H1 (cell line): ENCODE results near the gene TEKTIP1. TPM values are rescaled to one million over a fixed set of nuclear protein-coding genes. Genes with fewer than 3 reads are reported as not detected.

Source experiments
- CTCF ChIA-PET: fragments of 300-600 bp; sonication (Branson Sonifier 250); formaldehyde crosslinking; loops from one replicate; lab custom pipeline; 2021; ENCODE audit not compliant: partially characterized antibody; lab: Charles Lee
- POLR2A ChIA-PET: fragments of 300-600 bp; sonication (Branson Sonifier 250); formaldehyde crosslinking; loops from one replicate; lab custom pipeline; 2021; ENCODE audit warnings: inconsistent platforms; ENCODE audit not compliant: partially characterized antibody; lab: Charles Lee
- DNase-seq, 2 experiments: peaks; one replicate each; pipeline versions ENCODE4 v3.0.0 to v3.0.0-alpha.2; 2010 to 2022; ENCODE audit warnings: low spot score in 2 of 2, low read depth in 1 of 2, mixed read lengths in 1 of 2
- FAIRE-seq: peaks from 2 replicates; lab custom pipeline; 2011; peaks lifted over from hg19 to GRCh38; lab: Jason Lieb, UNC
- H2AFZ ChIP-seq: 2 replicates; pipeline ENCODE4 v1.8.1; 2012; ENCODE audit warnings: low read length, inconsistent platforms
- H2AK5ac ChIP-seq: 2 replicates; pipeline ENCODE4 v1.6.1; 2013; ENCODE audit warnings: low read depth, low read length
- H2BK120ac ChIP-seq: replicated peaks from 2 replicates; pipeline ENCODE3; 2013; ENCODE audit warnings: low read depth, low read length, inconsistent platforms
- H2BK12ac ChIP-seq: 2 replicates; pipeline ENCODE4 v1.6.1; 2013; ENCODE audit warnings: low read depth, low read length
- H2BK15ac ChIP-seq: 2 replicates; pipeline ENCODE4 v1.6.1; 2013; ENCODE audit warnings: low read length
- H2BK20ac ChIP-seq: 2 replicates; pipeline ENCODE4 v1.6.1; 2013; ENCODE audit warnings: low read length
- H2BK5ac ChIP-seq: 2 replicates; pipeline ENCODE4 v1.6.1; 2013; ENCODE audit warnings: low read depth, low read length
- H3K14ac ChIP-seq: 2 replicates; pipeline ENCODE4 v1.6.1; 2013; ENCODE audit warnings: inconsistent platforms; ENCODE audit not compliant: insufficient read length
- H3K18ac ChIP-seq: 2 replicates; pipeline ENCODE4 v1.6.1; 2013; ENCODE audit warnings: low read length; ENCODE audit errors: extremely low read depth
- H3K23ac ChIP-seq: 2 replicates; pipeline ENCODE4 v1.6.1; 2013; ENCODE audit warnings: inconsistent platforms; ENCODE audit not compliant: insufficient read length
- H3K23me2 ChIP-seq: 2 replicates; pipeline ENCODE4 v1.6.1; 2013; ENCODE audit warnings: low read depth, low read length
- H3K27ac ChIP-seq: 2 replicates; pipeline ENCODE4 v1.6.1; 2011; ENCODE audit warnings: low read depth, low read length, inconsistent platforms
- H3K27me3 ChIP-seq, 4 experiments: replicated peaks in 1 of 4; 1 replicate in 1 of 4; 2 replicates in 3 of 4; pipeline versions ENCODE4 v1.6.1 to v1.8.1; 2011 to 2013; ENCODE audit warnings: low read length in 3 of 4, mild to moderate bottlenecking in 3 of 4, inconsistent platforms in 2 of 4, mixed read lengths in 2 of 4, moderate library complexity in 1 of 4; ENCODE audit not compliant: control insufficient read depth in 3 of 4, insufficient read depth in 3 of 4; ENCODE audit errors: extremely low read depth in 1 of 4
- H3K36me3 ChIP-seq, 4 experiments: 2 replicates each; pipeline versions ENCODE4 v1.6.1 to v1.8.1; 2011 to 2013; ENCODE audit warnings: mild to moderate bottlenecking in 4 of 4, low read length in 3 of 4, moderate library complexity in 2 of 4, control low read depth in 1 of 4, inconsistent platforms in 1 of 4; ENCODE audit not compliant: insufficient read depth in 4 of 4, control insufficient read depth in 2 of 4
- H3K4ac ChIP-seq: replicated peaks from 2 replicates; pipeline ENCODE3; 2013; ENCODE audit warnings: low read length, low read depth, mixed read lengths, inconsistent platforms; ENCODE audit not compliant: insufficient read length
- H3K4me1 ChIP-seq, 4 experiments: replicated peaks in 1 of 4; 1 replicate in 1 of 4; 2 replicates in 3 of 4; pipeline versions ENCODE4 v1.6.1 to v1.8.1; 2011 to 2013; ENCODE audit warnings: low read length in 3 of 4, inconsistent platforms in 2 of 4, mixed read lengths in 1 of 4; ENCODE audit not compliant: insufficient read depth in 4 of 4, control insufficient read depth in 3 of 4
- H3K4me2 ChIP-seq, 2 experiments: 2 replicates each; pipeline versions ENCODE4 v1.6.1 to v1.8.1; 2011 to 2013; ENCODE audit warnings: low read depth in 2 of 2, low read length in 2 of 2, control low read depth in 1 of 2, inconsistent platforms in 1 of 2, mild to moderate bottlenecking in 1 of 2; ENCODE audit not compliant: insufficient read depth in 1 of 2
- H3K4me3 ChIP-seq, 4 experiments: fragments of 200-600, 300-600 bp in 1 of 4; sonication (generic), shearing (Covaris generic), sonication (Bioruptor Twin) in 1 of 4; 2 replicates each; pipeline versions ENCODE4 v1.5.1 to v1.8.1; 2011 to 2016; ENCODE audit warnings: low read length in 4 of 4, low read depth in 3 of 4, control low read depth in 2 of 4, inconsistent platforms in 2 of 4, mild to moderate bottlenecking in 2 of 4, mixed read lengths in 1 of 4, moderate library complexity in 1 of 4; ENCODE audit not compliant: insufficient read depth in 2 of 4; ENCODE audit errors: extremely low read depth in 1 of 4
- H3K56ac ChIP-seq: replicated peaks from 2 replicates; pipeline ENCODE3; 2013; ENCODE audit warnings: low read depth, mild to moderate bottlenecking, mixed read lengths, low read length, inconsistent platforms; ENCODE audit not compliant: insufficient read length
- H3K79me1 ChIP-seq: 2 replicates; pipeline ENCODE4 v1.6.1; 2013; ENCODE audit warnings: low read depth, low read length, control low read depth
- H3K79me2 ChIP-seq, 2 experiments: 2 replicates each; pipeline versions ENCODE4 v1.6.1 to v1.8.1; 2012 to 2013; ENCODE audit warnings: low read length in 2 of 2, mild to moderate bottlenecking in 2 of 2, inconsistent platforms in 1 of 2; ENCODE audit not compliant: insufficient read depth in 2 of 2, control insufficient read depth in 1 of 2
- H3K9ac ChIP-seq, 4 experiments: replicated peaks in 1 of 4; 1 replicate in 1 of 4; 2 replicates in 3 of 4; pipeline versions ENCODE4 v1.6.1 to v1.8.1; 2011 to 2013; ENCODE audit warnings: low read depth in 3 of 4, low read length in 3 of 4, control low read depth in 2 of 4, mild to moderate bottlenecking in 2 of 4, moderate library complexity in 2 of 4, inconsistent platforms in 1 of 4; ENCODE audit errors: extremely low read depth in 1 of 4
- H3K9me3 ChIP-seq, 2 experiments: 2 replicates each; pipeline versions ENCODE4 v1.6.1 to v1.8.1; 2012 to 2013; ENCODE audit warnings: mild to moderate bottlenecking in 2 of 2, moderate library complexity in 2 of 2, control low read depth in 1 of 2, inconsistent platforms in 1 of 2, low read depth in 1 of 2, low read length in 1 of 2, mixed read lengths in 1 of 2; ENCODE audit not compliant: insufficient read depth in 2 of 2
- H4K20me1 ChIP-seq, 2 experiments: replicated peaks in 1 of 2; 2 replicates each; pipeline versions ENCODE3 to v1.8.1; 2011 to 2013; ENCODE audit warnings: inconsistent platforms in 2 of 2, low read length in 2 of 2, mild to moderate bottlenecking in 1 of 2; ENCODE audit not compliant: insufficient read depth in 2 of 2, control insufficient read depth in 1 of 2
- H4K5ac ChIP-seq: 2 replicates; pipeline ENCODE4 v1.6.1; 2013; ENCODE audit warnings: low read length, low read depth, mixed read lengths, inconsistent platforms; ENCODE audit not compliant: insufficient read length
- H4K8ac ChIP-seq: 2 replicates; pipeline ENCODE4 v1.8.0; 2013; ENCODE audit warnings: mild to moderate bottlenecking, moderate library complexity, low read length, inconsistent platforms; ENCODE audit not compliant: insufficient read depth; ENCODE audit errors: extremely low read depth
- H4K91ac ChIP-seq: replicated peaks from 2 replicates; pipeline ENCODE3; 2013; ENCODE audit warnings: low read length, mixed read lengths, inconsistent platforms; ENCODE audit not compliant: insufficient read length
- BACH1 ChIP-seq: IDR thresholded peaks from 2 replicates; pipeline ENCODE4 v1.6.1; 2012; ENCODE audit warnings: low read length, improper control_type of control experiment
- EP300 ChIP-seq, 2 experiments: IDR thresholded peaks; 1 replicate in 1 of 2; 2 replicates in 1 of 2; pipeline ENCODE4 v1.6.1; 2011 to 2012; ENCODE audit warnings: low read depth in 2 of 2, low read length in 2 of 2, mild to moderate bottlenecking in 2 of 2, borderline replicate concordance in 1 of 2, inconsistent platforms in 1 of 2, moderate library complexity in 1 of 2
- RNF2 ChIP-seq: fragments of 200-900, 300-1000 bp; sonication (generic); IDR thresholded peaks from 2 replicates; pipeline ENCODE4 v1.7.1; 2016; ENCODE audit warnings: borderline replicate concordance, low read depth, mild to moderate bottlenecking, antibody characterized with exemption, low read length; ENCODE audit not compliant: poor library complexity, severe bottlenecking; ENCODE audit errors: missing control alignments
- SP2 ChIP-seq: IDR thresholded peaks from 2 replicates; pipeline ENCODE4 v1.6.1; 2012; ENCODE audit warnings: mild to moderate bottlenecking, low read length, inconsistent platforms
- SRF ChIP-seq: IDR thresholded peaks from 2 replicates; pipeline ENCODE4 v1.6.1; 2011; ENCODE audit warnings: mild to moderate bottlenecking, low read depth, low read length, moderate library complexity
- SUZ12 ChIP-seq: fragments of 200-600 bp; sonication (generic); IDR thresholded peaks from 2 replicates; pipeline ENCODE4 v1.6.1; 2012; ENCODE audit warnings: mild to moderate bottlenecking, inconsistent platforms, low read length, moderate library complexity, mixed read lengths
- WGBS, 2 experiments: shearing (Covaris generic) in 1 of 2; methylation state at CpG; one replicate each; pipeline versions ENCODE4 v1.1.6 to v1.1.7; 2013 to 2015; ENCODE audit warnings: low lambda C conversion rate in 2 of 2, mixed read lengths in 2 of 2, inconsistent platforms in 1 of 2, low coverage in 1 of 2, missing lambda C conversion rate in 1 of 2; ENCODE audit not compliant: insufficient replicate concordance in 2 of 2, insufficient coverage in 1 of 2, insufficient read length in 1 of 2; ENCODE audit errors: extremely low coverage in 1 of 2, missing lambda C conversion rate in 1 of 2; 5-methylcytosine and 5-hydroxymethylcytosine counted together
- polyA plus RNA-seq, 7 experiments: library from polyadenylated mRNA; depleted of rRNA in 3 of 7; stranded (reverse) in 5 of 7; unstranded in 2 of 7; fragments of >200 nt in 5 of 7; fragments of 200-250 nt in 2 of 7; gene quantifications; 1 replicate in 5 of 7; 2 replicates in 1 of 7; 4 replicates in 1 of 7; pipeline versions ENCODE4 v1.2.1 to v1.2.3, GENCODE V29; 2011 to 2013; ENCODE audit warnings: missing spikeins in 2 of 7, mixed read lengths in 2 of 7
- total RNA-seq: library from RNA; stranded (reverse); fragmentation: NEBNext Ultra II Directional; extraction: Animal tissue kit (Norgen Biotek cat#: 25700); gene quantifications from 2 replicates; pipeline ENCODE4 v1.2.1, GENCODE V29; 2021

The TEKTIP1 gene
- total and polyA plus RNA-seq, 2 of the 8 experiments (the other 6 are each of a cell fraction or from before 2014, with no cell fraction given), result 1.1 TPM; not detected in 1

DNA sequence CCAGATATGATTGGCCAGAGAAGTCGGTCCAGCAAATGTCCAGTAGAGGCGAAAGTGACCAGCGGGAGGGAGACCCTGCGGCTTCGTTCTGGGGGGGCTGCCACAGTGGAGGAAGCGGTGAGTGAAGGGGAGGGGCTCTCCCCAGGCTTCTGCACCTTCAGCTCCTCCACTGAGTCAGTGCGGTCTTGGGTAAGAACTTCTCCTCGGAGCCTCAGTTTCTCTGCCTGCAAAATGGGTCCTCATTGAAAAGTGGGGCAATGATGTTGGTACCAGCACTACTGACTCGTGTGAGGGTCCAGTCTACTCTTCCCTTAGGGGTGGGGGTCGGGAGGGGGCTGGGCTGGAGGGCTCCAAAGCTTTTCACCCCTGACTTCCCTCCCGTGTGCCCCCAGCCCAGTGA is 50.5 kb downstream of the TEKTIP1 start:
- no peak overlapping the region for H4K5ac ChIP-seq
- no peaks in the 10 kb centered on the region; the same call in 1 of the 2 replicates for H3K79me1 ChIP-seq
- H4K20me1 ChIP-seq, result peaks cover 0 to 2% of the 10 kb centered on the region in 2 experiments
- no peak overlapping the region for H2BK5ac ChIP-seq
- H2AFZ ChIP-seq, result no peak overlapping the region
- H3K14ac ChIP-seq, result no peak overlapping the region
- H3K18ac ChIP-seq, result no peak overlapping the region
- CTCF ChIA-PET, result interaction anchor here (0.5 to 3.9 kb wide), 3 partner anchors 14 to 199 kb away, joined by 3 to 8 read pairs (median 3); no protein-coding TSS in a partner anchor
- H3K27ac ChIP-seq, result no peak overlapping the region
- no peak overlapping the region for H2BK20ac ChIP-seq
- H3K4me2 ChIP-seq, result no peak overlapping the region
- H3K9ac ChIP-seq, result no peak overlapping the region
- no peaks in the 10 kb centered on the region for H3K36me3 ChIP-seq
- H3K4me3 ChIP-seq, result no peak overlapping the region
- H3K23me2 ChIP-seq, result peaks cover 5% of the 10 kb centered on the region; the same call in 1 of the 2 replicates
- H3K56ac ChIP-seq, result no peak overlapping the region
- no peak overlapping the region for H2BK120ac ChIP-seq
- H3K23ac ChIP-seq, result no peak overlapping the region
- FAIRE-seq (no peak), DNase-seq (no peak)
- H2AK5ac ChIP-seq, result no peak overlapping the region
- no peak overlapping the region for H2BK15ac ChIP-seq
- no peak overlapping the region for H3K4ac ChIP-seq
- H4K8ac ChIP-seq, result no peak overlapping the region
- POLR2A ChIA-PET, result interaction anchor here (1.1 kb wide), 1 partner anchor 11 kb away, joined by 3 read pairs; no protein-coding TSS in a partner anchor
- H3K79me2 ChIP-seq, result no peaks in the 10 kb centered on the region
- no peak overlapping the region for H2BK12ac ChIP-seq
- no peak for TF ChIP-seq SUZ12
- TF ChIP-seq RNF2, result no peak
- no peak for TF ChIP-seq SRF
- TF ChIP-seq EP300 (IDR thresholded peaks at IDR 0.05; ENCODE audit: borderline replicate concordance in 1 of 2, low read depth in 2 of 2, low read length in 2 of 2), result no peak
- TF ChIP-seq SP2, result no peak
- no peak for TF ChIP-seq BACH1
- 81% methylated on average over 11 of the region's 11 CpGs; no CpG with 5 or more reads in 1 of the 2 experiments for WGBS, 2 experiments
- no peak overlapping the region for H4K91ac ChIP-seq
- peaks cover 4 to 9% of the 10 kb centered on the region in 2 experiments; a peak in 3 of 4 replicates for H3K9me3 ChIP-seq
- H3K4me1 ChIP-seq, result peaks cover 0 to 4% (median 0%) of the 10 kb centered on the region in 4 experiments; a peak in 3 of 7 replicates
- H3K27me3 ChIP-seq, result peaks cover 11 to 21% (median 15%) of the 10 kb centered on the region in 4 experiments; a peak in 6 of 7 replicates
